Breast epithelium (tissue), 4 donors: Measurements from ENCODE around the gene ZNF343. TPM values are rescaled to one million over a fixed set of nuclear protein-coding genes. Genes with fewer than 3 reads are reported as not detected.

Experiments
- DNase-seq, 2 donors: peaks; one replicate each; pipeline ENCODE4 v3.0.0-alpha.2; 2019; ENCODE audit warnings: low spot score in 2 of 2
- H3K27ac ChIP-seq, 2 donors: fragments of 200-600 bp; sonication (generic) in 1 of 2; one replicate each; pipeline ENCODE4 v1.5.1; 2016 to 2019; ENCODE audit warnings: mild to moderate bottlenecking in 1 of 2
- H3K27me3 ChIP-seq, 2 donors: fragments of 200-600 bp; sonication (generic) in 1 of 2; one replicate each; pipeline versions ENCODE4 v1.5.1 to v1.6.0; 2017 to 2019; ENCODE audit warnings: control low read depth in 1 of 2, mild to moderate bottlenecking in 1 of 2
- H3K36me3 ChIP-seq: fragments of 200-600 bp; one replicate; pipeline ENCODE4 v1.5.1; 2019
- H3K4me1 ChIP-seq, 2 donors: fragments of 200-600 bp; sonication (generic); one replicate each; pipeline ENCODE4 v1.5.1; 2016 to 2019; ENCODE audit warnings: control low read depth in 1 of 2
- H3K4me3 ChIP-seq, 3 donors: fragments of 200-600 bp; sonication (generic); 1 replicate in 2 of 3; 2 replicates in 1 of 3; pipeline ENCODE4 v1.5.1; 2016 to 2019; ENCODE audit warnings: mild to moderate bottlenecking in 3 of 3, moderate library complexity in 2 of 3
- H3K9me3 ChIP-seq, 2 donors: fragments of 200-600 bp; sonication (generic) in 1 of 2; one replicate each; pipeline ENCODE4 v1.5.1; 2016 to 2019; ENCODE audit warnings: control low read depth in 1 of 2
- POLR2A ChIP-seq: fragments of 450-650 bp; IDR thresholded peaks from one replicate; pipeline ENCODE4 v1.6.1; 2016; ENCODE audit warnings: antibody characterized with exemption, mild to moderate bottlenecking, moderate library complexity
- POLR2AphosphoS5 ChIP-seq, 3 donors: sonication (generic); formaldehyde crosslinking; IDR thresholded peaks; one replicate each; pipeline ENCODE4 v1.6.1; 2017; ENCODE audit warnings: antibody characterized with exemption in 3 of 3
- intact Hi-C: fragments of 100-400 bp; cut with DNase I; formaldehyde crosslinking; loops from one replicate; pipeline ENCODE4 v1.15.1; 2023; ENCODE audit warnings: low total_unique reads
- total RNA-seq, 3 donors: library from RNA; depleted of rRNA; stranded (reverse); fragments of >200 nt; gene quantifications; one replicate each; pipeline ENCODE4 v1.1.0, GENCODE V29; 2016
- TF ChIP-seq, protein P1 (sequence below), 3 donors: fragments of 450-650 bp; IDR thresholded peaks; one replicate each; pipeline ENCODE4 v1.5.1; 2016 to 2017; ENCODE audit warnings: antibody characterized with exemption in 3 of 3, mild to moderate bottlenecking in 3 of 3, moderate library complexity in 3 of 3

The ZNF343 gene
- total RNA-seq, 3 donors from 2014 or later, result 8.8 to 18.4 (median 14.0) TPM

GRCh38 chr20:2462484-2462883 is 46.2 kb downstream of the ZNF343 start:
- Histone ChIP-seq H3K9me3 (no peaks in the 10 kb centered on the region), H3K4me1 (no peaks in the 10 kb centered on the region), H3K36me3 (peaks cover 20% of the 10 kb centered on the region), H3K4me3 (no peak overlapping the region), H3K27me3 (no peaks in the 10 kb centered on the region), H3K27ac (no peak overlapping the region)
- TF ChIP-seq, protein P1, sequence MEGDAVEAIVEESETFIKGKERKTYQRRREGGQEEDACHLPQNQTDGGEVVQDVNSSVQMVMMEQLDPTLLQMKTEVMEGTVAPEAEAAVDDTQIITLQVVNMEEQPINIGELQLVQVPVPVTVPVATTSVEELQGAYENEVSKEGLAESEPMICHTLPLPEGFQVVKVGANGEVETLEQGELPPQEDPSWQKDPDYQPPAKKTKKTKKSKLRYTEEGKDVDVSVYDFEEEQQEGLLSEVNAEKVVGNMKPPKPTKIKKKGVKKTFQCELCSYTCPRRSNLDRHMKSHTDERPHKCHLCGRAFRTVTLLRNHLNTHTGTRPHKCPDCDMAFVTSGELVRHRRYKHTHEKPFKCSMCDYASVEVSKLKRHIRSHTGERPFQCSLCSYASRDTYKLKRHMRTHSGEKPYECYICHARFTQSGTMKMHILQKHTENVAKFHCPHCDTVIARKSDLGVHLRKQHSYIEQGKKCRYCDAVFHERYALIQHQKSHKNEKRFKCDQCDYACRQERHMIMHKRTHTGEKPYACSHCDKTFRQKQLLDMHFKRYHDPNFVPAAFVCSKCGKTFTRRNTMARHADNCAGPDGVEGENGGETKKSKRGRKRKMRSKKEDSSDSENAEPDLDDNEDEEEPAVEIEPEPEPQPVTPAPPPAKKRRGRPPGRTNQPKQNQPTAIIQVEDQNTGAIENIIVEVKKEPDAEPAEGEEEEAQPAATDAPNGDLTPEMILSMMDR (IDR thresholded peaks at IDR 0.05), result no peak
- TF ChIP-seq POLR2A (no peak), POLR2AphosphoS5 (IDR thresholded peaks at IDR 0.05) (no peak)
- no peak for DNase-seq
- intact Hi-C loops, result no loop called here

- intact Hi-C loops, result no loop called here
- DNase-seq, result no peak
- H3K9me3 ChIP-seq, result no peaks in the 10 kb centered on the region
- no peaks in the 10 kb centered on the region for H3K4me1 ChIP-seq
- H3K36me3 ChIP-seq, result peaks cover 20% of the 10 kb centered on the region
- no peak overlapping the region for H3K27ac ChIP-seq
- H3K27me3 ChIP-seq, result no peaks in the 10 kb centered on the region
- TF ChIP-seq POLR2AphosphoS5 (IDR thresholded peaks at IDR 0.05), result no peak
- no peak for TF ChIP-seq POLR2A
- TF ChIP-seq, protein P1 (IDR thresholded peaks at IDR 0.05), result no peak
- H3K4me3 ChIP-seq, result no peak overlapping the region
Observed at GRCh38 chr20:2460752-2461424, 47.8 kb downstream of the ZNF343 start.

- Histone ChIP-seq H3K27me3 (no peaks in the 10 kb centered on the region), H3K4me3 (no peak overlapping the region), H3K4me1 (no peaks in the 10 kb centered on the region), H3K27ac (no peak overlapping the region), H3K9me3 (no peaks in the 10 kb centered on the region), H3K36me3 (peaks cover 20% of the 10 kb centered on the region)
- intact Hi-C loops, result no loop called here
- DNase-seq, result no peak
- TF ChIP-seq POLR2A (no peak), POLR2AphosphoS5 (IDR thresholded peaks at IDR 0.05) (no peak)
Observed at GRCh38 chr20:2459981-2460751, 48.5 kb downstream of the ZNF343 start.

DNA sequence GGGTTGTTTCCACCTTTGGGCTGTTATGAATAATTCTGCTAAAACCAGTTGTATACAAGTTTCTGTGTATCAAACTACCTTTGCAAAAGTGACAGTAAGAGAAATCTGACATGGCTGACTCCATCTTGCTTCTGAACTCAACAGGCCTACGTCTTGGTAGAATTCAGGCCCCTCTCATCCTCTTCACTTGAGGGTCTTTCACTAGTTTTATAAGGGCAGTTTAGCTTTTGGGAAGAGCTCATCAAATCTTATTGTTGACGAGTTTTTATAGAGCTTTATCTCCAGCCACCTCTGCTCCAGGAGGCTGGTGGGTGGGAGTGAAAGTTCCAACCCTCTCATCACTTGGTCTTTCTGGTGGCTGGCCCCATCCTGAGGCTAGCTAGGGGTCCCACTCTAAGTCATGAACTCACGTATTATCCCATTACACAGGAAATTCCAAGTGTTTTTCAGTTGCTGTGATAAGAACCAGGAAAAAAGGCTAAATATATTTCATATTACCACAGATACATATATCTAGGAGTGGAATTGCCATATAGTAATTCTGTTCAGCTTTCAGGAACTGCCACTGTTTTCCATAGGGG is 49.7 kb downstream of the ZNF343 start:
- no peaks in the 10 kb centered on the region for H3K27me3 ChIP-seq
- no peaks in the 10 kb centered on the region for H3K9me3 ChIP-seq
- no peak for TF ChIP-seq POLR2AphosphoS5 (IDR thresholded peaks at IDR 0.05)
- TF ChIP-seq POLR2A, result no peak
- TF ChIP-seq, protein P1 (IDR thresholded peaks at IDR 0.05), result no peak
- intact Hi-C loops, result no loop called here
- H3K36me3 ChIP-seq, result peaks cover 16% of the 10 kb centered on the region
- no peak overlapping the region for H3K27ac ChIP-seq
- no peak for DNase-seq
- H3K4me1 ChIP-seq, result no peaks in the 10 kb centered on the region
- H3K4me3 ChIP-seq, result no peak overlapping the region

DNA sequence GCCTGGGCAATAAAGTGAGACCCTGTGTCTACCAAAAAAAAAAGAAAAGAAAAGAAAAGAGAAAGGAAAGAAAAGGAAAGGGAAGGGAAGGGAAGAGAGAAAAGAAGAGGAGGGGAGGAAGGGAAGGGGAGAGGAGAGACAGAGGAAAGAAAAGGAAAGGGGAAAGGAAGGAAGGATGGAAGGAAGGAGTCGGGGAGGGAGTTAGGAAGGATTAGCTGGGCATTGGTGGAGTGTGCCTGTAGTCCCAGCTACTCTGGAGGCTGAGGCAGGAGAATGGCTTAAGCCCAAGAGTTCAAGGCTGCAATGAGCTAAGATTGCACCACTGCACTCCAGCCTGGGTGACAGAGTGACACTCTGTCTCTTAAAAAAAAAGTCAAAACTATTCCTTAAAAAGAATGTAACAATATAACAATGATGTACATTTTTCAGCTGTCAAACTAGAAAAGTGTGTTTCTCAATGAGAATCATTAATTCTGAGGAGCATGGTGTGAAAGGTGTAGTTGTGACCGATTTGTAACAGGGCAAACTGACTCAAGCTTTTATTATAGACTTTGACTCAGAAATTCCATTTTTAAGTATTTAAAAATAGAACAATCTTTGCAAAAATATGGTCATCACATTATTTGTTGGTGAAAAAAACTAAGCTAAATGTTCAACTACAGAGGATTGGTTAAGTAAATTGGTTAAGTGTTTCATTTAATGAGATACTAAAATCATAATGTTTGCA is 52.8 kb downstream of the ZNF343 start:
- no peak overlapping the region for H3K27ac ChIP-seq

More for the DNA sequence above, 52.8 kb downstream of the ZNF343 start:
- H3K4me1 ChIP-seq, result no peaks in the 10 kb centered on the region
- intact Hi-C loops, result no loop called here
- no peak overlapping the region for H3K4me3 ChIP-seq
- H3K36me3 ChIP-seq, result no peaks in the 10 kb centered on the region
- no peaks in the 10 kb centered on the region for H3K27me3 ChIP-seq
- no peak for TF ChIP-seq POLR2AphosphoS5 (IDR thresholded peaks at IDR 0.05)
- TF ChIP-seq, protein P1 (IDR thresholded peaks at IDR 0.05), result no peak
- no peak for TF ChIP-seq POLR2A
- DNase-seq, result no peak
- H3K9me3 ChIP-seq, result no peaks in the 10 kb centered on the region
